Body of pancreas (tissue), 4 donors: ENCODE data around the gene ARHGEF4. TPM values are rescaled to one million over a fixed set of nuclear protein-coding genes. Genes with fewer than 3 reads are reported as not detected.

Source experiments
- ATAC-seq: fragments of 150-250 bp; one replicate; pipeline ENCODE4 v1.9.1; 2016
- DNase-seq, 4 donors: peaks; one replicate each; pipeline ENCODE4 v3.0.0-alpha.2; 2019
- H3K27ac ChIP-seq, 4 donors: fragments of 200-600 bp; sonication (generic); 1 replicate in 3 of 4; 2 replicates in 1 of 4; pipeline versions ENCODE4 v1.5.1 to v1.6.1; 2016 to 2019; ENCODE audit warnings: mild to moderate bottlenecking in 1 of 4, mixed read lengths in 1 of 4, moderate library complexity in 1 of 4
- H3K27me3 ChIP-seq, 2 donors: fragments of 200-600 bp; sonication (generic); one replicate each; pipeline ENCODE4 v1.6.0; 2016; ENCODE audit warnings: mild to moderate bottlenecking in 1 of 2
- H3K36me3 ChIP-seq, 2 donors: fragments of 200-600 bp; sonication (generic); replicated peaks in 1 of 2; 2 replicates each; pipeline ENCODE4 v1.5.1; 2016; ENCODE audit warnings: low read depth in 2 of 2; ENCODE audit not compliant: insufficient read depth in 1 of 2
- H3K4me1 ChIP-seq: fragments of 200-600 bp; sonication (generic); one replicate; pipeline ENCODE4 v1.6.0; 2016
- H3K4me3 ChIP-seq, 2 donors: fragments of 200-600 bp; sonication (generic); 1 replicate in 1 of 2; 2 replicates in 1 of 2; pipeline ENCODE4 v1.5.1; 2016 to 2019
- H3K9me3 ChIP-seq, 3 donors: fragments of 200-600 bp; sonication (generic); 1 replicate in 2 of 3; 2 replicates in 1 of 3; pipeline ENCODE4 v1.5.1; 2016
- CTCF ChIP-seq, 7 experiments: fragments of 450-650 bp in 4 of 7; fragments of 200-600 bp in 3 of 7; sonication (generic) in 3 of 7; IDR thresholded peaks; one replicate each; pipeline ENCODE4 v1.5.1; 2016 to 2019; ENCODE audit warnings: antibody characterized with exemption in 7 of 7
- POLR2A ChIP-seq, 3 donors: fragments of 450-650 bp; IDR thresholded peaks; one replicate each; pipeline ENCODE4 v1.6.1; 2016; ENCODE audit warnings: antibody characterized with exemption in 3 of 3, mild to moderate bottlenecking in 2 of 3
- WGBS, 2 donors: methylation state at CpG; one replicate each; pipeline ENCODE4 v1.1.5; 2017; 5-methylcytosine and 5-hydroxymethylcytosine counted together
- intact Hi-C: fragments of 100-400 bp; cut with DNase I; formaldehyde crosslinking; loops from one replicate; pipeline ENCODE4 v1.15.1; 2023
- total RNA-seq, 2 donors: library from RNA; depleted of rRNA; stranded (reverse); fragments of >200 nt; gene quantifications; one replicate each; pipeline ENCODE4 v1.1.0, GENCODE V29; 2016

Gene ARHGEF4
- total RNA-seq, 2 donors from 2014 or later: 28.8 to 39.9 TPM

GRCh38 chr2:130830538-130830937 lies 6.2 kb upstream of the ARHGEF4 start:
- intact Hi-C loops: no loop called here
- H3K36me3 ChIP-seq: no peaks in the 10 kb centered on the region
- no peak for DNase-seq
- no peak overlapping the region for H3K4me3 ChIP-seq
- H3K27ac ChIP-seq: no peak overlapping the region
- 57 to 58% methylated on average over 2 of the region's 2 CpGs for WGBS, 2 donors
- H3K4me1 ChIP-seq: peaks cover 23% of the 10 kb centered on the region
- TF ChIP-seq CTCF (IDR thresholded peaks at IDR 0.05) (no peak), POLR2A (IDR thresholded peaks at IDR 0.05) (no peak)
- H3K9me3 ChIP-seq: no peaks in the 10 kb centered on the region
- H3K27me3 ChIP-seq: no peaks in the 10 kb centered on the region
- ATAC-seq: no peak

- WGBS, 2 donors: 75 to 83% methylated on average over 4 of the region's 6 CpGs
- no peak overlapping the region for H3K27ac ChIP-seq
Measured at GRCh38 chr2:130831356-130831755, 5.4 kb upstream of the ARHGEF4 start.

GRCh38 chr2:130832296-130832940 lies 4.3 kb upstream of the ARHGEF4 start:
- intact Hi-C loops: no loop called here
- 80 to 91% methylated on average over 9 to 12 of the region's 12 CpGs for WGBS, 2 donors

More at GRCh38 chr2:130831356-130831755, 5.4 kb upstream of the ARHGEF4 start:
- H3K9me3 ChIP-seq: no peaks in the 10 kb centered on the region
- TF ChIP-seq CTCF (IDR thresholded peaks at IDR 0.05) (no peak), POLR2A (IDR thresholded peaks at IDR 0.05) (no peak)
- ATAC-seq (no peak), DNase-seq (no peak)
- H3K4me3 ChIP-seq: no peak overlapping the region
- H3K27me3 ChIP-seq: no peaks in the 10 kb centered on the region
- H3K4me1 ChIP-seq: peaks cover 31% of the 10 kb centered on the region
- intact Hi-C loops: no loop called here
- H3K36me3 ChIP-seq: no peaks in the 10 kb centered on the region

GRCh38 chr2:130834091-130834930 lies 2.4 kb upstream of the ARHGEF4 start:
- intact Hi-C loops: no loop called here
- TF ChIP-seq CTCF (IDR thresholded peaks at IDR 0.05) (no peak), POLR2A (IDR thresholded peaks at IDR 0.05) (peak; percentile 1 to 46 (median 45))
- Histone ChIP-seq H3K27ac (peak overlapping the region; percentile 77 to 88 (median 84)), H3K9me3 (no peaks in the 10 kb centered on the region), H3K4me3 (no peak overlapping the region), H3K27me3 (no peaks in the 10 kb centered on the region), H3K36me3 (no peaks in the 10 kb centered on the region), H3K4me1 (peaks cover 55% of the 10 kb centered on the region)
- peak; percentile 68 to 87 (median 86) for DNase-seq
- 26 to 29% methylated on average over 9 to 18 of the region's 18 CpGs for WGBS, 2 donors
- ATAC-seq: peak; percentile 34

More at GRCh38 chr2:130832296-130832940, 4.3 kb upstream of the ARHGEF4 start:
- Histone ChIP-seq H3K27me3 (no peaks in the 10 kb centered on the region), H3K27ac (no peak overlapping the region), H3K36me3 (no peaks in the 10 kb centered on the region), H3K9me3 (no peaks in the 10 kb centered on the region), H3K4me3 (no peak overlapping the region), H3K4me1 (peaks cover 39% of the 10 kb centered on the region)
- no peak for ATAC-seq
- no peak for DNase-seq
- TF ChIP-seq POLR2A (IDR thresholded peaks at IDR 0.05) (no peak), CTCF (IDR thresholded peaks at IDR 0.05) (no peak)
